GM23248 (cell line): ENCODE results near the gene PIGA.

ENCODE experiments used
- EZH2 ChIP-seq: fragments of 200-600 bp; sonication (generic); IDR thresholded peaks from 2 replicates; pipeline ENCODE4 v1.6.1; 2018; ENCODE audit warnings: antibody characterized with exemption, mild to moderate bottlenecking; ENCODE audit not compliant: insufficient read depth, poor library complexity, severe bottlenecking
- EZH2phosphoT487 ChIP-seq: fragments of 200-600 bp; sonication (generic); IDR thresholded peaks from 2 replicates; pipeline ENCODE4 v1.6.1; 2018; ENCODE audit warnings: antibody characterized with exemption, moderate library complexity, mild to moderate bottlenecking, low read depth; ENCODE audit not compliant: insufficient read depth

DNA sequence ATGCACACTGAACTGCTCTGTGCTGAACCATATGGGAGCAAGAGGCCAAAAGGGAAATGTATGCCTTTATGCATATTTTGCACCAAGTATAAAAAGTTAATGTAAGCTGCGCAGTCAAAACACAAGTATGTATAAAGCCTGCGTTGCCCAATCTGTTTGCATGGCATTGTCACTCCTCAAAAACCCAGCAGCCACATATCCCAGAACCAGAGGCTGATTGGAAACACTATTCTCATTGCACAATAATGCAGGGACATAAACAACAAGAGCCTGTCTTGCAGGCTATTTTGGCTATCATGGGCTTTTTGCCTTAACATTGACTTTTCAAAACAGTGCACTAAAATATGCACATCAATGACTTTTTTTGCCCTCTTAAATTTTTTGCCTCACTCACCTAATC lies 60.4 kb downstream of the PIGA start:
- no peak for TF ChIP-seq EZH2
- no peak for TF ChIP-seq EZH2phosphoT487
